HFF-Myc (cell line): ENCODE data around the gene CASP4.

Experiments
- DNase-seq: peaks from one replicate; pipeline ENCODE4 v3.0.0-alpha.2; 2011; ENCODE audit warnings: low read depth; ENCODE audit errors: extremely low read depth
- H3K4me3 ChIP-seq: replicated peaks from 2 replicates; pipeline ENCODE4 v1.5.1; 2011; ENCODE audit warnings: low read depth, mild to moderate bottlenecking, control low read depth, low read length
- CTCF ChIP-seq: IDR thresholded peaks from 2 replicates; pipeline ENCODE4 v1.5.1; 2012; ENCODE audit warnings: mild to moderate bottlenecking, low read depth, low read length, control low read depth; ENCODE audit errors: missing control alignments

The CASP4 gene

GRCh38 chr11:104912102-104912501, 56.3 kb downstream of the CASP4 start:
- H3K4me3 ChIP-seq, result no peak overlapping the region
- no peak for TF ChIP-seq CTCF
- no peak for DNase-seq

- DNase-seq, result no peak
- H3K4me3 ChIP-seq, result no peak overlapping the region
- TF ChIP-seq CTCF, result no peak
These were observed 60.2 kb downstream of the CASP4 start for GRCh38 chr11:104908186-104908531.

- no peak overlapping the region for H3K4me3 ChIP-seq
- no peak for TF ChIP-seq CTCF
- DNase-seq, result peak; percentile 90
These were observed 60.7 kb downstream of the CASP4 start for GRCh38 chr11:104907521-104908185.

GRCh38 chr11:104905271-104905670, 63.1 kb downstream of the CASP4 start:
- DNase-seq, result no peak
- no peak overlapping the region for H3K4me3 ChIP-seq
- TF ChIP-seq CTCF, result peak; percentile 3

- no peak for TF ChIP-seq CTCF
- H3K4me3 ChIP-seq, result no peak overlapping the region
- DNase-seq, result no peak
These were observed 69.1 kb downstream of the CASP4 start for GRCh38 chr11:104899226-104899625.

- no peak for DNase-seq
- no peak for TF ChIP-seq CTCF
- H3K4me3 ChIP-seq, result no peak overlapping the region
These were observed 69.7 kb downstream of the CASP4 start for GRCh38 chr11:104898685-104899013.
